T-helper 2 cell treated with Interferon-gamma antibody and Interleukin-4, amounts not matched to agents 5 μg/mL and 100 μg/mL, for 36 hours (primary cell): ENCODE measurements around the gene RAB20.

Experiments used
- DNase-seq: peaks from one replicate; pipeline ENCODE4 v3.0.0; 2021; ENCODE audit warnings: low spot score
- H3K27ac Mint-ChIP-seq: one replicate; pipeline ENCODE4 v1.8.0; 2021; ENCODE audit warnings: mild to moderate bottlenecking, mixed read lengths
- H3K27me3 Mint-ChIP-seq: one replicate; pipeline ENCODE4 v1.8.0; 2021; ENCODE audit warnings: low read depth, mixed read lengths
- H3K36me3 Mint-ChIP-seq: one replicate; pipeline ENCODE4 v1.8.0; 2021; ENCODE audit warnings: low read depth, mixed read lengths
- H3K4me1 Mint-ChIP-seq: one replicate; pipeline ENCODE4 v1.8.0; 2021; ENCODE audit warnings: low read depth, mixed read lengths
- H3K4me3 Mint-ChIP-seq: one replicate; pipeline ENCODE4 v1.8.0; 2022; ENCODE audit warnings: mild to moderate bottlenecking, moderate library complexity, mixed read lengths
- H3K9me3 Mint-ChIP-seq: one replicate; pipeline ENCODE4 v1.8.0; 2021; ENCODE audit warnings: mixed read lengths

RAB20 gene

DNA sequence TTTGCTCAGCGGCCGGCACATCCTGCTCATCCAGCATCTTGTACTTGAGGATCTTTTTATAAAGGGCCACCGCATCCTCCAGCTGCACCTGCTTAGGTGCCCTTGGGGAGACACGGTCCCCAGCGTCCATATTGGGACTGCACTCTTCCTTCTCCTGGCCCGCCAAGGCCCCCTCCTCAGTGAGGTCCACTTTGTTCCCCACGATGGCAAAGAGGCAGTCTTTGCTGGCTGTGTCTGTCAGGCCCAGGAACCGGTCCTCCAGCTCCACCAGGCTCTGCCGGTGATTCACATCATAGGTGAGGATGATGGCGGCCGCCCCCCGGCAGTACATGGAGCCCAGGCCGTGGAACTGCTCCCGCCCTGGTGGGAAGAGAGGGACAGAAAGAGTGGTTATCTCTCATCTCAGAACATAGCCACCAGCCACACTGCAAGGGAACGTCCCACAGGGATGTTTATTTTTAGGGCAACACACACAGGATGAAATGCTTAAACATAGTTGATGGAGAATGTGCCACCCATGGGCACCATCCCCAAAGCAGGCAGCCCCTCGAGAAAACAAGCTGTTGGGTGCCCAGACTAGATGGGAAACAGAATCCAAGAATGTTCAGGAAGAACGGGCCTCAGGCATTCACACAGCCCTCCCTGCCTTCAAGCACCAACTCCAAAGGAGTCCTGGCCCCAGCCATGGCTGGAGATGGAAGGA, 37.5 kb downstream of the RAB20 start:
- no peak for DNase-seq
- Mint-ChIP-seq H3K27ac (no peak overlapping the region), H3K9me3 (no peaks in the 10 kb centered on the region), H3K4me3 (no peak overlapping the region), H3K27me3 (no peaks in the 10 kb centered on the region), H3K36me3 (no peaks in the 10 kb centered on the region), H3K4me1 (peaks cover 9% of the 10 kb centered on the region)

DNA sequence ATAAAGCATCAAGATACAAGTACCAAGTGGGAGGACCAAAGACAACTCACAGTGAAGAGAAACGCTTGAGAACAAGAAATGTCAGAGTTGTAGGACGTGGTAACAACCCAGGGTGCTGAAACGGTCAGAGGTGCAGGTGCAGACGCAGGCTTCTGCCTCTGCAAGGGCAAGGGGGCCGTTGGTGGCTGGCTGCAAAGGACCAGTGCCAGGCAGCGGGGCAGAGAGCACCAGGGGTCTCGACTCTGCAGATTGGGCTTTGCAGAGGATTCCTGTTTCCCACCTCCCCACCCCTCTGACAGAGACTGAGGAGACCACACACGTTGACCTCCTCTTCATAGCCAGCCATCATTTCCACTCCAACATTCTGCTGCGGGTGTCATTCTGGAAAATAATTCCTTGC, 38.3 kb downstream of the RAB20 start:
- H3K4me1 Mint-ChIP-seq: peaks cover 9% of the 10 kb centered on the region
- DNase-seq: no peak
- H3K4me3 Mint-ChIP-seq: no peak overlapping the region
- H3K36me3 Mint-ChIP-seq: no peaks in the 10 kb centered on the region
- H3K9me3 Mint-ChIP-seq: no peaks in the 10 kb centered on the region
- H3K27me3 Mint-ChIP-seq: no peaks in the 10 kb centered on the region
- H3K27ac Mint-ChIP-seq: no peak overlapping the region

DNA sequence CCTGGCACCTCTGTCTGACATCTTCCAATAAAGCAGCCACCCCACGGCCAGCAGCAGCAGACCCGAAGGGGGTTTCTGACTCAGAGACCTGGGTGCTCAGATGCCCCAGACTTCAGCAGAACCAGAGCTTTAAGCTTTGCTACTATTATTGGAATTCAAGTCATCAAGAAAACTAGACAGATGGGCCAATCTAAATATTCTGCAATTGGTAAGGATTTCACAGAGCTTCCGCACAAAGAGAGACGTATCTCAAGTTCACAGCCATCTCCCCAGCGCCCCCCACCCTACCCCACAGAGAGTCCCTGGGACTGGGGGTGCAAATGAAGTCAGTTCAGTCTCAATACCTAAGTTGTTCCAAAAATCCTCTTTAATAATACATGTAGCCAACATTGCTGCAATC, 38.8 kb downstream of the RAB20 start:
- Mint-ChIP-seq H3K27ac (no peak overlapping the region), H3K4me3 (no peak overlapping the region), H3K9me3 (no peaks in the 10 kb centered on the region), H3K27me3 (no peaks in the 10 kb centered on the region), H3K36me3 (no peaks in the 10 kb centered on the region), H3K4me1 (peaks cover 9% of the 10 kb centered on the region)
- no peak for DNase-seq

DNA sequence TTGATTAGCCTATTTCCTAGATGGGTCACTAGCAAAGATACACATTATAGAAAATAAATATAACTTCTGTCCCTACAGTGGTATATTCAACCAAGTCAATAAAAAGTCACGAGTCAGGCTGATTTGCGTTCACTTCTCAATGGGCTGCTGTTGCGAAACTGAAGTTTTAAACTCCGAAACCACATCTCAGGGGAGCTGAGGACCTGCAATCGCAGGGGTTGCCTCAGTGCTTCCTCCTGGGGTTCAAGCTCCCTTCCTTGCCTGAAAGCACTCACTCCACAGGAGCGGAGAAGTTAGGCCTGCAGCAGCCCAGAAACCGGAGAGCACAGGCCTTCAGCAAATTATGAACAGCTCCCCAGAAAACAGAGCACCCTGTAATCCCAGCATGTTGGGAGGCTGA, 39.6 kb downstream of the RAB20 start:
- no peak overlapping the region for H3K4me3 Mint-ChIP-seq
- H3K27ac Mint-ChIP-seq: no peak overlapping the region
- no peaks in the 10 kb centered on the region for H3K36me3 Mint-ChIP-seq
- H3K9me3 Mint-ChIP-seq: no peaks in the 10 kb centered on the region
- DNase-seq: no peak
- H3K4me1 Mint-ChIP-seq: peaks cover 9% of the 10 kb centered on the region
- H3K27me3 Mint-ChIP-seq: no peaks in the 10 kb centered on the region

DNA sequence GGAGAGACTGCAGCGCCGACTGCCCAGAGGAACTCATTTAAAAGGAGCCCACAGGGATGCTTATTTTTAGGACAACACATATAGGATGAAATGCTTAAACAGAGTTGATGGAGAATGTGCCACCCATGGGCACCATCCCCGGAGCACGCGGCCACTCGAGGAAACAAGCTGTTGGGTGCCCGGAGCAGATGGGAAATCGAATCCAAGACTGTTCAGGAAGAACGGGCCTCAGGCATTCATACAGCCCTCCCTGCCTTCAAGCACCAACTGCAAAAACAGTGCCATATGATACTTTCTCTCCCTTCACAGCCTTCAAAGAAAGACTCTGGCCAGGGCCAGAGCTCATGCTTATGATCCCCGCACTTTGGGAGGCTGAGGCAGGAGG, 40.2 kb downstream of the RAB20 start:
- Mint-ChIP-seq H3K36me3 (no peaks in the 10 kb centered on the region), H3K4me1 (peaks cover 8% of the 10 kb centered on the region), H3K9me3 (no peaks in the 10 kb centered on the region), H3K4me3 (no peak overlapping the region), H3K27ac (no peak overlapping the region), H3K27me3 (no peaks in the 10 kb centered on the region)
- no peak for DNase-seq

DNA sequence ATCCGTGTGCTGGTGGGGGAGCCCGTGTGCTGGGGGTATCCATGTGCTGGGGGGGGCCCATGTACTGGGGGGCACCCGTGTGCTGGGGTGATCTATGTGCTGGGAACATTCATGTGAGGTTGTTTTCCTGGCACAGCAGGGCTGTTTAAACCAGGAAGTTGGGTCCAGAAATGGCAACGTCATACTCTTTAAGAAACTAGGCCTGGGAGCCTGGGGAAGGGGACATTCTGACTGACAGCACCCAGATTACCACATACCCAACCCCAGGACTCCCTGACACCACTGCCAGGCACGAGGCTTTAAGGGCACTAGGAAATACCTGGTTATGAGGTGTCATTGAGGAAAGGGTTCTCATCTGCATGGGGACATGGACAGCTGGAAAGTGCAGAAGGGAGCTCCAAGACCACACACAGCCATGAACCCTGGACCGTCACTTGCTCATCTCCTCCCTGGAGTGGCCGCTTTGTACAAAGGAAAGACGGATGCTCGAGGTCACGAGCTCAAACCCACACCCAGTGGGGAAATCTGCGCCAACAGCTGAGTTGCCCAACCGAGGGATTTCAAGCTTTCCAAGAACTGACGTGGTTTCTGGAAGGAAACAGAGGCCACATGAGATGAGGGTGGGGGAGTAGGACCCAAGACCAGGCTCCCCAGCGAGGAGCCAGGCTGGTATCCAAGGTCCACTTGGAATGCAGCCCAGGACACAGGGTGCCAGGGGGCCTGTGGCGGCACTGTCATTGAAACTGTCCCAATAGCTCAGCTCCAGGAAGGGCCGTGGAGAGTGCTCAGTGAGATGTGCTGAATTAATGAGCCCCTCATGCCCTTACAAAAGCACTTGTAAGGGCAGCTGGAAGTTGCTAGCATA, 40.9 kb downstream of the RAB20 start:
- H3K4me3 Mint-ChIP-seq: no peak overlapping the region
- H3K36me3 Mint-ChIP-seq: no peaks in the 10 kb centered on the region
- peaks cover 7% of the 10 kb centered on the region for H3K4me1 Mint-ChIP-seq
- no peaks in the 10 kb centered on the region for H3K27me3 Mint-ChIP-seq
- DNase-seq: no peak
- H3K9me3 Mint-ChIP-seq: no peaks in the 10 kb centered on the region
- H3K27ac Mint-ChIP-seq: no peak overlapping the region

DNA sequence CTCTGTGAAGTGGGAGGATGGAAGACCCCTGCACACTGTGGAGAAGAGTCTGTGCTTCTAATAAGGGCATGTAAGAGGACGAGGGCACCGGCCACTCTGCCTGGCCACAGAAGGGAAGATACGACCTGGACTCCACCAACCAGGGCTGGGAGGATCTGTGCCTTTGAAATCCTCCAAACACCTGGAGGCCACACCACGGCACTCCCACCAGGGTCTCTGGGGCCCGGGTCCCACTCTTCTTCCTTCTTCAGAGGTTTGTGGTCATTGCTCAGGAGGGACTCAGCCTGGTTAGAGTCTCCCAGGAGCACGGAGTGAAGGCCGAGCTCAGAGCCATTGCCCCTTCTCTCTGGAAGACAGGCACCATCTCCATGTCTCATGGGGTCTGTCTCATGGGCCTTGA, 42.0 kb downstream of the RAB20 start:
- Mint-ChIP-seq H3K27me3 (no peaks in the 10 kb centered on the region), H3K4me3 (no peak overlapping the region), H3K36me3 (no peaks in the 10 kb centered on the region), H3K9me3 (no peaks in the 10 kb centered on the region), H3K4me1 (peaks cover 4% of the 10 kb centered on the region), H3K27ac (no peak overlapping the region)
- no peak for DNase-seq

DNA sequence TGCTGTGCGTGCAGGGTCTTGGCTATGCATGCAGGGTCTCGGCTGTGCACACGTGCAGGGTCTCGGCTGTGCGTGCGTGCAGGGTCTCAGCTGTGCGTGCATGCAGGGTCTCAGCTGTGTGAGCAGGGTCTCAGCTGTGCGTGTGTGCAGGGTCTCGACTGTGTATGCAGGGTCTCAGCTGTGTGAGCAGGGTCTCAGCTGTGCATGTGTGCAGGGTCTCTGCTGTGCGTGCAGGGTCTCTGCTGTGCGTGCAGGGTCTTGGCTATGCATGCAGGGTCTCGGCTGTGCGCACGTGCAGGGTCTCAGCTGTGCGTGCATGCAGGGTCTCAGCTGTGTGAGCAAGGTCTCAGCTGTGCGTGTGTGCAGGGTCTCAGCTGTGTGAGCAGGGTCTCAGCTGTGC, 42.5 kb downstream of the RAB20 start:
- no peak for DNase-seq
- Mint-ChIP-seq H3K27ac (no peak overlapping the region), H3K36me3 (no peaks in the 10 kb centered on the region), H3K27me3 (no peaks in the 10 kb centered on the region), H3K9me3 (no peaks in the 10 kb centered on the region), H3K4me3 (no peak overlapping the region), H3K4me1 (no peaks in the 10 kb centered on the region)

DNA sequence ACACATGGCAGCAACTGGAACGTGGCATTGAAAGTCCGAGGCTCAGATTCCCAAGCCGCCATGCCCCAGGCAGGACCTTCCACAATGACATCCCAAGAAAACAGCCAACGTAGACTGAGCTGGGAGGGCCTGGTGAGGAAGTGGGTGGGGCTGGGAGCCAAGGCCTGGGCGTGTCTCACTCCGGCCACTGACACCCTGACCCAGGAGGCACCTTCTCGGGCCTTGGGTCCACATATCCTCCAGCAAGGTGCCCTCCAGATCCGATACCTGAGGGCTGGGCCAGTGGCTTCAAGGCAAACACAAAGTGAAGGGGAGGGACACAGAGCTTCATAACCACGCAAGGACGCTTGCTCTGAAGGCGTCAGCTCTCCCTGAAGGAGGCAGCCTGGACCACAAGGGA, 43.0 kb downstream of the RAB20 start:
- Mint-ChIP-seq H3K4me1 (no peaks in the 10 kb centered on the region), H3K9me3 (no peaks in the 10 kb centered on the region), H3K27me3 (no peaks in the 10 kb centered on the region), H3K36me3 (no peaks in the 10 kb centered on the region), H3K4me3 (no peak overlapping the region), H3K27ac (no peak overlapping the region)
- no peak for DNase-seq

DNA sequence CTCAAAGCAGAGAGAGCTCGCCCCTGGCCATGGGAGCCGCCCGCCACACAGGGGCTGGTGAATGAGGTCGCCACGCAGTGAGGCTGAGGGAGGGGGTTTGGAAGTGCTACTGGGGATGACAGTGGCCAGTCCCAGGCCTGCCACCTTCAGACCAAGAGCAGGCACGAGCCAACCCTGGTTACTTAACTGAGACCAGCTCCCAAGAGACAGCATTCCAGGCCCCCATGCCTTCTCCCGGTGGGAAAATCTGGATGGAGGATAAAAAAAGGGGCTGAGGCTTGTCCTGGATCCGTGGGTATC, 43.3 kb downstream of the RAB20 start:
- H3K4me1 Mint-ChIP-seq: no peaks in the 10 kb centered on the region
- H3K9me3 Mint-ChIP-seq: no peaks in the 10 kb centered on the region
- no peaks in the 10 kb centered on the region for H3K27me3 Mint-ChIP-seq
- H3K27ac Mint-ChIP-seq: no peak overlapping the region
- no peak overlapping the region for H3K4me3 Mint-ChIP-seq
- no peak for DNase-seq
- no peaks in the 10 kb centered on the region for H3K36me3 Mint-ChIP-seq

DNA sequence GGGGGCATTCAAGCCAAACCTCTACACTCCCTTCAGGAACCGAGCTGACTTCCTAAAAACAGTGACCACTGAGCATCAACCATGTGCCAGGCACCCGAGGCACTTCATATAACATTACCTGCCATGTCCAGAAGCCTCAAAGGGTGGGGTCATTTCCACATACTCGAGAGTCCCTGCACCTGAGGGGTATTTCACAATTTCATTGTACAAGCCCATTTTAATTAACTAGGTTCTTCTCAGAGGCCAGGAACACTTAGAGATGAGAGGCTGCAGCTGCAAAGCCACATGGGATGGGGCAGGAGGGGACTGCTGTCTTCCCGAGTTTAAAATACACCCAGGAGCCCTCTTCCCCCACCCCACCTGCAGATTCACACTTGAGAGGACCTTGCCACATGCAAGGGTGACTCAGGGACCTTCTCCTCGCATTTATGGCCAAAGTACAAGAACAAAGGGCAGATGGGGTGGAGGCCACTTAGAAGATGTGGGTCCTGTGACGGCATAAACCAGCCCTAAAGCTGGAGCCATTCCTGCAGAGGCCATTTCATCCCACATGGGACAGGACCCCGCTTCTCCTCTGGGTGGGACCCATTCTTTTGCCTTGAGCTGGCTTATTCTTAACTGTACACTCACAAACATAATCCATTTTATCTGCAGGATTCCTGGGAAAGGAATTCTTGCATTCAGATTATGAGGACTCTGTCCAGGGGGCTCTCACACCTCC, 43.9 kb downstream of the RAB20 start:
- Mint-ChIP-seq H3K27ac (no peak overlapping the region), H3K36me3 (no peaks in the 10 kb centered on the region), H3K4me1 (no peaks in the 10 kb centered on the region), H3K9me3 (no peaks in the 10 kb centered on the region), H3K27me3 (no peaks in the 10 kb centered on the region), H3K4me3 (no peak overlapping the region)
- DNase-seq: no peak

DNA sequence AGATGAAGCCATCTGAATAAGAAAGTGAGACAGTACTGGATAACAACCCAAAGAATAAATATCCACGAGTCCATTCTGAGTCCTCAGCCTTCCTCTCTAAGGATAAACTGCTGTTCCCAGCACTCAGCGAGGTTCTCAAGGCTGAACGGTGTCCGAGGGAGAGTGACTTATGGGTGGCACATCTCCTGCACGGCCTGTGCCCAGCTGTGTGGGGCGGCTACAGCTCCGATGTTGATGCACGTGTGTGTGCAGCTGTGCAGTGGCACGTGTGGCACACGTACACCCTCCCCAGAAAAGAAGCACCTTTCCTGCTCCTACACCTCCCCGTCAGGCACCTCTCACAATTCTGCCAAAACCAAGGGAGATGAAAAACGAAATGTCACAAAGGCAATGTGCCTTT, 45.0 kb downstream of the RAB20 start:
- Mint-ChIP-seq H3K4me1 (no peaks in the 10 kb centered on the region), H3K9me3 (no peaks in the 10 kb centered on the region), H3K27me3 (no peaks in the 10 kb centered on the region), H3K27ac (no peak overlapping the region), H3K4me3 (no peak overlapping the region), H3K36me3 (no peaks in the 10 kb centered on the region)
- no peak for DNase-seq

DNA sequence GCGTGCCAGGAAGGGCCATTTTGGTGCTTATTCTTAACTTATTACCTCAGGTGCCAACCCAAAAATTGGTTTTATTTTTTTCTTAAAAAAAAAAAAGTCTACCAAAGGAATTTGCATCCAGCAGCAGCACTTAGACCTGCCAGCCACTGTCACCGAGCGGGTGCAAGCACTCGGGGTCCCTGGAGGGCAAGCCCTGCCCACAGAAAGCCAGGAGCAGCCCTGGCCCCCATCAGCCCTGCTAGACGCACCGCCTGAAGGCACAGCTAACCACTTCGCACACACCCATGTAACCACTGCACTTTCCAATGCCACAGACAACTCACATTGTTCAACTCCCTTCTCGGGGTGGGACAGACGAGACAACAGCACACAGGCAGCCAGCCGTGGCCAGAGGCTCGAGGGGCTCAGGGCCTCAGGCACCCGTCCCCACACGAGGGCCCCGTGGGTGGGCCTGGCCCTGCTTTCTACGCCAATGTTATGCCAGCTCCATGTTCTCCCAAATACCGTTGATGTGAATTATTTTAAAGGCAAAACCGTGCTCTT, 49.3 kb downstream of the RAB20 start:
- Mint-ChIP-seq H3K27ac (no peak overlapping the region), H3K4me1 (no peaks in the 10 kb centered on the region), H3K4me3 (no peak overlapping the region), H3K9me3 (no peaks in the 10 kb centered on the region), H3K27me3 (no peaks in the 10 kb centered on the region), H3K36me3 (no peaks in the 10 kb centered on the region)
- no peak for DNase-seq

DNA sequence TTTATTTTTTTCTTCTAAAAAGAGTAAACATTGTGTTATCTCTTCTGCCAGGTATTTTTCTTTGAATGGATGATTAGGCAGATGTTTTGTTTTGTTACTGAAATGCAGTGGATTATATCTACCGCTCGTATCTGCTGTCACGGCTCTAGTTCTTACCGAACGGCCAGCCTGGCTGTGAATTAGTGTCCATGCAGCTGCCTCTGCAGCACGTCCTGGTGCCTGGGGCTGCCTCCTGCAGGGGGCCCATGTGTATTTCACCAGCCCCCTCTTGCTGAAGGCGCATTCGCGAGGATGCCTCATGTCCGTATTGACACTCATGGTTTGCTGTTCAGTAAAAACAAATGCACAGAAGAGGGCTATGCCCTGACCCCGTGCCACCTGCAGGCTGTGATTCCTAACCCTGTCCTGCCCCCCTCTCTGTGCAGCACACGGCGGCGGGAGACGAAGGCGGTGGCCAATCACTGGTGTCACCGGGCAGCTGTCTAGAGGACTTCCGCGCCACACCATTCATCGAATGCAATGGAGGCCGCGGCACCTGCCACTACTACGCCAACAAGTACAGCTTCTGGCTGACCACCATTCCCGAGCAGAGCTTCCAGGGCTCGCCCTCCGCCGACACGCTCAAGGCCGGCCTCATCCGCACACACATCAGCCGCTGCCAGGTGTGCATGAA, 49.9 kb downstream of the RAB20 start:
- H3K36me3 Mint-ChIP-seq: no peaks in the 10 kb centered on the region
- no peak overlapping the region for H3K27ac Mint-ChIP-seq
- no peaks in the 10 kb centered on the region for H3K4me1 Mint-ChIP-seq
- no peak overlapping the region for H3K4me3 Mint-ChIP-seq
- H3K9me3 Mint-ChIP-seq: no peaks in the 10 kb centered on the region
- H3K27me3 Mint-ChIP-seq: no peaks in the 10 kb centered on the region
- no peak for DNase-seq
